Peyer's patch (tissue), 4 donors: ENCODE results near the gene C1orf35.

ENCODE experiments used
- CTCF ChIP-seq, 6 experiments: fragments of 450-650 bp in 4 of 6; fragments of 200-600 bp in 2 of 6; sonication (generic) in 1 of 6; IDR thresholded peaks; one replicate each; pipeline ENCODE4 v1.5.1; 2017 to 2019; ENCODE audit warnings: antibody characterized with exemption in 6 of 6, mild to moderate bottlenecking in 3 of 6, moderate library complexity in 1 of 6
- POLR2A ChIP-seq, 2 donors: fragments of 450-650 bp; IDR thresholded peaks; one replicate each; pipeline ENCODE4 v1.5.1; 2017; ENCODE audit warnings: antibody characterized with exemption in 2 of 2, mild to moderate bottlenecking in 2 of 2, moderate library complexity in 2 of 2

- no peak for TF ChIP-seq CTCF (IDR thresholded peaks at IDR 0.05)
- TF ChIP-seq POLR2A (IDR thresholded peaks at IDR 0.05) = no peak
Observed at GRCh38 chr1:228095161-228095560, 8.0 kb downstream of the C1orf35 start.
